SU-DHL-6 (cell line): ENCODE results near the gene COP1.

Source experiments
- H2AFZ ChIP-seq: fragments of 200-600 bp; sonication (generic); 2 replicates; pipeline ENCODE4 v1.6.1; 2014; ENCODE audit warnings: low read depth, mild to moderate bottlenecking, moderate library complexity, mixed read lengths, antibody characterized with exemption, low read length; ENCODE audit not compliant: severe bottlenecking
- H3F3A ChIP-seq: fragments of 200-600 bp; shearing (Covaris generic); 2 replicates; pipeline ENCODE4 v1.6.0; 2016; ENCODE audit warnings: antibody characterized with exemption, mild to moderate bottlenecking; ENCODE audit not compliant: insufficient read depth
- H3K27ac ChIP-seq: fragments of 200-600 bp; sonication (generic); 2 replicates; pipeline ENCODE4 v1.5.1; 2016; ENCODE audit warnings: low read depth, mild to moderate bottlenecking, low read length, moderate library complexity, mixed read lengths
- H3K27me3 ChIP-seq: fragments of 200-600 bp; sonication (generic), shearing (Covaris generic); 2 replicates; pipeline ENCODE4 v1.6.0; 2014; ENCODE audit warnings: mild to moderate bottlenecking, low read length
- H3K36me3 ChIP-seq: fragments of 200-600 bp; sonication (generic); 2 replicates; pipeline ENCODE4 v1.6.1; 2014; ENCODE audit warnings: mild to moderate bottlenecking, low read length, mixed read lengths
- H3K4me2 ChIP-seq: fragments of 300-600, 200-600 bp; shearing (Covaris generic), sonication (generic); 2 replicates; pipeline ENCODE4 v1.6.0; 2014; ENCODE audit warnings: low read length, low read depth, mild to moderate bottlenecking; ENCODE audit not compliant: poor library complexity, severe bottlenecking
- H3K4me3 ChIP-seq: fragments of 200-600 bp; sonication (generic); 2 replicates; pipeline ENCODE4 v1.5.1; 2014; ENCODE audit warnings: antibody characterized with exemption, low read length, mild to moderate bottlenecking, mixed read lengths; ENCODE audit not compliant: insufficient read depth, poor library complexity, severe bottlenecking
- H3K79me2 ChIP-seq: fragments of 200-600 bp; sonication (generic); 2 replicates; pipeline ENCODE4 v1.6.1; 2014; ENCODE audit warnings: mild to moderate bottlenecking, low read length, moderate library complexity; ENCODE audit not compliant: insufficient read depth
- H3K9ac ChIP-seq: fragments of 200-600 bp; sonication (generic); 2 replicates; pipeline ENCODE4 v1.7.0; 2014; ENCODE audit warnings: mild to moderate bottlenecking, low read length
- H3K9me2 ChIP-seq: fragments of 200-600 bp; sonication (generic); replicated peaks from 2 replicates; pipeline ENCODE4 v1.6.1; 2014; ENCODE audit warnings: low read length; ENCODE audit not compliant: insufficient read depth
- H3K9me3 ChIP-seq: fragments of 200-600 bp; sonication (generic); 2 replicates; pipeline ENCODE4 v1.6.1; 2014; ENCODE audit warnings: low read length, mixed read lengths; ENCODE audit not compliant: insufficient read depth
- H4K20me1 ChIP-seq: fragments of 200-600 bp; sonication (generic); 2 replicates; pipeline ENCODE4 v1.6.1; 2014; ENCODE audit warnings: low read depth, mild to moderate bottlenecking, antibody characterized with exemption, low read length, moderate library complexity, mixed read lengths
- EZH2phosphoT487 ChIP-seq: fragments of 200-600 bp; sonication (generic), shearing (Covaris generic); conservative IDR thresholded peaks from 2 replicates; pipeline ENCODE4 v1.6.1; 2018; ENCODE audit warnings: mild to moderate bottlenecking, antibody characterized with exemption, low read length, moderate library complexity, mixed read lengths
- TF ChIP-seq, protein P1 (sequence below): fragments of 200-600 bp; sonication (generic); IDR thresholded peaks from one replicate; pipeline ENCODE4 v1.5.1; 2017; ENCODE audit warnings: antibody characterized with exemption, mild to moderate bottlenecking, low read length, moderate library complexity; ENCODE audit not compliant: insufficient read depth, poor library complexity, severe bottlenecking

COP1 gene

DNA sequence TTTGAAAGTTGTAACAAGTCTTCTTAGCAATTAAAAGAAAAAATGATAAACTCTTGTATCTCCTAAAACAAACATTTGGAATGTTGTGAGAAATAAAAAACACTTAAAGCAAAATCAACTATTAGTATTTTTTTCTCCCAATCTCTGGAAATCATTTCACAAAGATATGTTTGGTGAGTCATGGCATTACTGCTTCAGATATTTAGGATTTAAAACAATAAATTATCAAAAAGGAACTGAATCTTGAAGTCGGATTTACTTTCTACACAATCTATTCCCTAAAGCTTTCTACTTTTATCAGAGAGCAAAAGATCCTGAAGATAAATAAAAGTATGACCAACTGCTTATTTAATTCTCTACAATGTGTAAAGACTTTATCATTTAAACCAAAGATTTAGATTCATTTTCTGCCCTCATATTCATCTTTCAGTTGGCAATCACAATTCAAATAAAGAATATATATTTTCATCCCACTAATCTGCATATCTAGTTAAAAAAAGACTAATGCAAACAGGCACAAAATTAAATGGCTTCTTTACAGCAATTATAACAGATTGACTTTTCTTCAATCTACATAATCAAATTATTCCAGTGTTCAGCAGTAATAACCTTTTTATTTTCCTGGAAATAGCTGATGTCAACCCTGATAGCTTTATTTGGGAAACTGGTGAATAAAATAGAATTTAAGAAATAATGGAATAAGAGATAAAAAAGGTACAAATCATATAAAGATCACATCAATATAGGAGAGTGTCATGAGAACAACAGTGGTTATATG lies 230.0 kb downstream of the COP1 start:
- Histone ChIP-seq H3K36me3 (peaks cover 12% of the 10 kb centered on the region; the same call in 1 of the 2 replicates), H2AFZ (no peak overlapping the region), H3K4me3 (no peak overlapping the region), H3F3A (no peaks in the 10 kb centered on the region), H3K9me3 (no peaks in the 10 kb centered on the region), H4K20me1 (no peaks in the 10 kb centered on the region), H3K27ac (no peak overlapping the region), H3K27me3 (no peaks in the 10 kb centered on the region), H3K9me2 (no peaks in the 10 kb centered on the region), H3K9ac (no peak overlapping the region), H3K79me2 (no peaks in the 10 kb centered on the region), H3K4me2 (no peak overlapping the region)
- TF ChIP-seq EZH2phosphoT487: no peak

DNA sequence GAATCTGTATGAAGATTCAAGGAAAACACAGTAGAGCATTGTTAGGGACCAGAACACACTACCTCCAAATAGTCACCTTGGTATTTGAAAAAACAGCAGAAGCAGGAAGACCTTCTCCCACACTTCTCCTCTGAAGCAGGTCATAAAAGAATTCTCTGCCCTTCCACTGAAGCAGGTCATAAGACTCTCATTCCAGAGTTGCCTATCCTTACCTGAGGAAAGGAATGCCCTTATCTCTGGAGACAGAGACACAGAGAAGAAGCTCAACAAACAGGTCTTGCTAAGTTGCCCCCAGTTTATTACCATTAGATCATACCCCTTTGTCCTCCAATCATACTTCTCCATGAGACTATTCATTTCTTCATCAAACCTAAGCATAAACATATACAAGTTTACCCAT lies 237.9 kb downstream of the COP1 start:
- Histone ChIP-seq H3K9ac (no peak overlapping the region), H3K27me3 (no peaks in the 10 kb centered on the region), H3K9me3 (no peaks in the 10 kb centered on the region), H3F3A (no peaks in the 10 kb centered on the region), H3K4me3 (no peak overlapping the region), H2AFZ (no peak overlapping the region), H4K20me1 (no peaks in the 10 kb centered on the region), H3K27ac (no peak overlapping the region), H3K36me3 (peaks cover 25% of the 10 kb centered on the region; the same call in 1 of the 2 replicates), H3K4me2 (no peak overlapping the region), H3K79me2 (no peaks in the 10 kb centered on the region), H3K9me2 (no peaks in the 10 kb centered on the region)
- TF ChIP-seq, protein P1, sequence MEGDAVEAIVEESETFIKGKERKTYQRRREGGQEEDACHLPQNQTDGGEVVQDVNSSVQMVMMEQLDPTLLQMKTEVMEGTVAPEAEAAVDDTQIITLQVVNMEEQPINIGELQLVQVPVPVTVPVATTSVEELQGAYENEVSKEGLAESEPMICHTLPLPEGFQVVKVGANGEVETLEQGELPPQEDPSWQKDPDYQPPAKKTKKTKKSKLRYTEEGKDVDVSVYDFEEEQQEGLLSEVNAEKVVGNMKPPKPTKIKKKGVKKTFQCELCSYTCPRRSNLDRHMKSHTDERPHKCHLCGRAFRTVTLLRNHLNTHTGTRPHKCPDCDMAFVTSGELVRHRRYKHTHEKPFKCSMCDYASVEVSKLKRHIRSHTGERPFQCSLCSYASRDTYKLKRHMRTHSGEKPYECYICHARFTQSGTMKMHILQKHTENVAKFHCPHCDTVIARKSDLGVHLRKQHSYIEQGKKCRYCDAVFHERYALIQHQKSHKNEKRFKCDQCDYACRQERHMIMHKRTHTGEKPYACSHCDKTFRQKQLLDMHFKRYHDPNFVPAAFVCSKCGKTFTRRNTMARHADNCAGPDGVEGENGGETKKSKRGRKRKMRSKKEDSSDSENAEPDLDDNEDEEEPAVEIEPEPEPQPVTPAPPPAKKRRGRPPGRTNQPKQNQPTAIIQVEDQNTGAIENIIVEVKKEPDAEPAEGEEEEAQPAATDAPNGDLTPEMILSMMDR: no peak
- TF ChIP-seq EZH2phosphoT487: no peak

DNA sequence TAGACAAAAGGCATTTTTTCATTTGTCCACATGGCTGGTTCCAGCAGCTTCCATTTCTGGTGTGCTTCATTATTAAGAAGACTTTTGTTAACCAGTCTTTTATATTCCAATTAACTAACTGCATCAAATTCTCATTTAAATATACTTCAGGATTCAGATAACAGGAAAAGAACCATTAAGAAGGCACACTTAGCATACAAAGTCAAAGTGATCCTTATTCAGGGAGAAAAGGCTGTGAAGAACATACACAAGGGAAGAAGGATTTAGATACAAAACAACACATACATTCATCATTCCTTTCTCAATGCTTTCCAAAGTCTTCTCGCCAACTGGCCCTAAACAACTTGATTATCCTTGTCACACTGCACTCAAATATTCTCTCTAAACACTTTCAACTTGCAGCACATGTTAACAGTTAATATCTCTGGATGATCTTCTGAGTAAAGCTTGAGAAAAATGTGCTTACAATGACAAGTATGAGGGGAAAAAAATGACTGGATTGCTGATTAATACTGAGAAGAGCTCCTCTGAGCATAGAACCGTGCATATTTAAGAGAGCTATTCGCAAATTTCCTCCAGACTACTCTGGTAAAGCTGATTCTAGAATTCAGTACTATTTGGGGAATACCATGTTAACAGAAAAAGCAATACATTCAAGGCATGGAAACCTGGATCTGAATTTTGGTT lies 238.5 kb downstream of the COP1 start:
- no peaks in the 10 kb centered on the region for H3F3A ChIP-seq
- peaks cover 21% of the 10 kb centered on the region; the same call in 1 of the 2 replicates for H3K36me3 ChIP-seq
- no peak overlapping the region for H2AFZ ChIP-seq
- no peaks in the 10 kb centered on the region for H3K27me3 ChIP-seq
- H4K20me1 ChIP-seq: no peaks in the 10 kb centered on the region
- H3K9me3 ChIP-seq: no peaks in the 10 kb centered on the region
- H3K4me3 ChIP-seq: no peak overlapping the region
- H3K9me2 ChIP-seq: no peaks in the 10 kb centered on the region
- H3K4me2 ChIP-seq: no peak overlapping the region
- H3K9ac ChIP-seq: no peak overlapping the region
- H3K79me2 ChIP-seq: no peaks in the 10 kb centered on the region
- TF ChIP-seq, protein P1: no peak
- no peak for TF ChIP-seq EZH2phosphoT487
- H3K27ac ChIP-seq: no peak overlapping the region

- Histone ChIP-seq H3F3A (0 out of 2 replicates have a peak, but pooled peaks cover 12% of the 10 kb centered on the region), H3K9ac (no peak overlapping the region), H3K27ac (no peak overlapping the region), H3K36me3 (peaks cover 8% of the 10 kb centered on the region; the same call in 1 of the 2 replicates), H3K27me3 (no peaks in the 10 kb centered on the region), H3K4me2 (no peak overlapping the region), H3K9me2 (no peaks in the 10 kb centered on the region), H2AFZ (no peak overlapping the region), H3K4me3 (no peak overlapping the region), H3K79me2 (no peaks in the 10 kb centered on the region), H4K20me1 (no peaks in the 10 kb centered on the region), H3K9me3 (no peaks in the 10 kb centered on the region)
- TF ChIP-seq, protein P1: no peak
- TF ChIP-seq EZH2phosphoT487: no peak
Observed at GRCh38 chr1:175963740-175964139, 243.3 kb downstream of the COP1 start.
